Epithelial cell of proximal tubule (primary cell): ENCODE measurements around the gene GPN1. TPM values are rescaled to one million over a fixed set of nuclear protein-coding genes. Genes with fewer than 3 reads are reported as not detected.

Source experiments
- DNase-seq: peaks from one replicate; pipeline ENCODE4 v3.0.0-alpha.2; 2011; ENCODE audit warnings: low read depth
- H3K4me3 ChIP-seq: 2 replicates; pipeline ENCODE4 v1.5.1; 2011; ENCODE audit warnings: low read depth, mild to moderate bottlenecking, low read length
- total RNA-seq: library from RNA; depleted of rRNA; stranded (reverse); fragments of >200 nt; gene quantifications from 2 replicates; pipeline ENCODE4 v1.2.3, GENCODE V29; 2015
- TF ChIP-seq, protein P1 (sequence below): conservative IDR thresholded peaks from 2 replicates; pipeline ENCODE4 v1.5.1; 2012; ENCODE audit warnings: low read depth, mild to moderate bottlenecking, low read length

GPN1 gene
- 45.3 and 67.6 TPM in 2 replicates for total RNA-seq

DNA sequence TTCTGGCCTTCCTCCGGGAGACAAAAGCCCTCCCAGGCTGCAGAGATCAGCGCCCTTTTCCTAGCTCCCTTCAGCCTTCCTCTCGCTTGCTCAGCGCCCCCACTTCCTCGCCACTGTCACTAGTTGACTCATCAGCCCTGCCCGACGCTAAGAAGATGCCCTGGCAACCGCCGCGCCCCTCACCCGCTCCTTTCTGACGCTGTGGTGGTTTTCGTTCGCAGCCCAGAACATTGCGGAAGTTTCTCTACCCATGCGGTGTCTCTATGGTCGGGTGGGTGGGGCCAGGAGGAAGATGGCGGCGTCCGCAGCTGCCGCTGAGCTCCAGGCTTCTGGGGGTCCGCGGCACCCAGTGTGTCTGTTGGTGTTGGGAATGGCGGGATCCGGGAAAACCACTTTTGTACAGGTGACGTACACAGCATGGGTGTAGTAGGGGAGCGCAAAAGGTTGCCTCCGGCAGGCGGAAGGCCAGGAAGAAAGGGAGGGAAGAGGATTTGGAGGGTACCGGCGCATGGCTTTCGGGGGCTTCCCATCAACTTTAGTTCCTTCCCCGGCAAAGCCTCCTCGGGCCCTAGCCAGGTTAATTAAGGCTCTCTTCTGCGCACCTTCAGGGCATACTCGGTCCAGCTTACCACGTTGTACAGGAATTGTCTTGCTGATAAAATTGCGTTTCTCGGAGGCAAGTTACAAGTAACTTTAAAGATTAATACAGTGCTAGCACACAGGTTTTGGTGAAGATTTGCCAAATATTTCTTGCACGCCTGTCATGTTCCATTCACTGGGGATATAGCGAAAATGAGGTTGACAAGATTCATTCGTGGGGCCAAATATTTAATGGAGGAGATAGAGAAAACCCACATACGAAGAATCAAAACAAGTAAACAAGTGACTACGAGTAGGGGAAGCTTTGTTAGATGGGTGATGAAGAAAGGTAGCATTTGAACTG is at the start of gene GPN1, which contains the start of gene CCDC121:
Gene GPN1 (plus strand): TSS at position 284 of the 943 bp plus-strand sequence. CDS start 9 bp downstream, at position 293.
Gene CCDC121 (minus strand): TSS at position 246 of the 943 bp plus-strand sequence. CDS start 1,213 bp downstream, outside the sequence.
- TF ChIP-seq, protein P1, sequence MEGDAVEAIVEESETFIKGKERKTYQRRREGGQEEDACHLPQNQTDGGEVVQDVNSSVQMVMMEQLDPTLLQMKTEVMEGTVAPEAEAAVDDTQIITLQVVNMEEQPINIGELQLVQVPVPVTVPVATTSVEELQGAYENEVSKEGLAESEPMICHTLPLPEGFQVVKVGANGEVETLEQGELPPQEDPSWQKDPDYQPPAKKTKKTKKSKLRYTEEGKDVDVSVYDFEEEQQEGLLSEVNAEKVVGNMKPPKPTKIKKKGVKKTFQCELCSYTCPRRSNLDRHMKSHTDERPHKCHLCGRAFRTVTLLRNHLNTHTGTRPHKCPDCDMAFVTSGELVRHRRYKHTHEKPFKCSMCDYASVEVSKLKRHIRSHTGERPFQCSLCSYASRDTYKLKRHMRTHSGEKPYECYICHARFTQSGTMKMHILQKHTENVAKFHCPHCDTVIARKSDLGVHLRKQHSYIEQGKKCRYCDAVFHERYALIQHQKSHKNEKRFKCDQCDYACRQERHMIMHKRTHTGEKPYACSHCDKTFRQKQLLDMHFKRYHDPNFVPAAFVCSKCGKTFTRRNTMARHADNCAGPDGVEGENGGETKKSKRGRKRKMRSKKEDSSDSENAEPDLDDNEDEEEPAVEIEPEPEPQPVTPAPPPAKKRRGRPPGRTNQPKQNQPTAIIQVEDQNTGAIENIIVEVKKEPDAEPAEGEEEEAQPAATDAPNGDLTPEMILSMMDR = no peak
- peak; percentile 56 for DNase-seq
- H3K4me3 ChIP-seq = peak within 1 kb of the TSS; percentile 94

DNA sequence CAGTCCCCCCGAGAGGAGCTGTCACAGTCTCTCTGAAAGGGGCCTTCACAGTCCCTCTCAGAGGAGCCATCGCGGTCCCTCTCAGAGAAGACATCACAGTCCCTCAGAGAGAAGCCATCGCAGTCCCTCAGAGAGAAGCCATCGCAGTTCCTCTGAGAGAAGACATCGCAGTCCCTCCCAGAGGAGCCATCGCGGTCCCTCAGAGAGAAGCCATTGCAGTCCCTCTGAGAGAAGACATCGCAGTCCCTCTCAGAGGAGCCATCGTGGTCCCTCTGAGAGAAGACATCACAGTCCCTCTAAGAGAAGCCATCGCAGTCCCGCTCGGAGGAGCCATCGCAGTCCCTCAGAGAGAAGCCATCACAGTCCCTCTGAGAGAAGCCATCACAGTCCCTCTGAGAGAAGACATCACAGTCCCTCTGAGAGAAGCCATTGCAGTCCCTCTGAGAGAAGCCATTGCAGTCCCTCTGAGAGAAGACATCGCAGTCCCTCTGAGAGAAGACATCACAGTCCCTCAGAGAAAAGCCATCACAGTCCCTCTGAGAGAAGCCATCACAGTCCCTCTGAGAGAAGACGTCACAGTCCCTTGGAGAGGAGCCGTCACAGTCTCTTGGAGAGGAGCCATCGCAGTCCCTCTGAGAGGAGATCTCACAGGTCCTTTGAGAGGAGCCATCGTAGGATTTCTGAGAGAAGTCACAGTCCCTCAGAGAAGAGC is 47.3 kb upstream of the GPN1 start:
- TF ChIP-seq, protein P1 = no peak
- no peak for DNase-seq
- no peak overlapping the region for H3K4me3 ChIP-seq

DNA sequence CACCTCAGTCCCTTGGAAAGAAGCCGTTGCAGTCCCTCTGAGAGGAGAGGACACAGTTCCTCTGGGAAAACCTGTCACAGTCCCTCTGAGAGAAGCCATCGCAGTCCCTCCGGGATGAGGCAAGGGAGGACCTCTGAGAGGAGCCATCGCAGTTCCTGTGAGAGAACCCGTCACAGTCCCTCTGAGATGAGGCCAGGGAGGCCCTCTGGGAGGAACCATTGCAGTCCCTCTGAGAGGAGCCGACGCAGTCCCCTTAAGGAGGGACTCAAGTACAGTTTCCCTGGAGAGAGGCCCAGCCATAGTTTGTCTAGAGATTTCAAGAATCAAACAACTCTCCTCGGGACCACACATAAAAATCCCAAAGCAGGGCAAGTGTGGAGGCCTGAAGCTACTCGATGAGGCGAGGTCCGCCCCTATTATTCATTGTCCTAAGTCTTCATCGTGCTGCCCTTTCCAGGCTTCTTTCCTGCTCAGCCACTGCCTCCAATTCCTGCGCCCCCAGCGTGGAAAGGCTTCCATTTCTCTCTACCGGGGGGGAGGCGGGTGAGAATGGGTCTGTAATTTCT is 46.6 kb upstream of the GPN1 start:
- TF ChIP-seq, protein P1 = no peak
- H3K4me3 ChIP-seq = peak overlapping the region; percentile 80
- no peak for DNase-seq

DNA sequence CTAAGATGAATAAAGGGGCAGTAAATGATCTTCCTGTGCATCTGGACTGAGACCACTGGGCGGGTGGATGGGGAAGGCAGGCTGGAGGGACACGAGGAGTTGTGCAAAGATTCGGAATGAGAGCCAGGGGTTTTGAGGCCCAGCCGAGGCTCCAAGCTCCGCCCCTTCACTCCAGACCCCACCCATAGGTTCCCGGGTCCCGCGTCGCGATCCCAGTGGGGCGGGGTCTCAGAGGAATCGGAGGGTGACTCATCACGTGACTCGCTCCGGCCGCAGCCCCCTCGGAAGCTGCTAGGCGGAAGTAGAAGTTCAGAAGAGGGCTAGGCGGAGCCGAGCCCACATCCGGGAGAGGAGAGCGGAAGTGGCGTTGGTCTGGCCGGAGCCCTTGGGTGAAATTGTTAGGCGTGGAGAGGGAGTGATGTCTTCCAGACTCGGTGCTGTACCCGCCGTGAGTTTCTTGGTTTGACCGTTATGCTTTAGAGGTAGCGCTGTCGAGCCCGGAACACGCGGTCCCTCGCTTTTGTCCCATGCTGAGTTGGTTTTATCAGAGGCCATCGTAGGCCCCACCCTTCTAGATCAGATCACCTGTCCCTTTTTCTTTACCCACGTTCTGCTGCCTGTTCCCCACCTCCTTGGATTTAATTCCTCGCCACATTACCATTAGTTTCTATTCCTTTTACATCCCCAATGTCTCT is 46.0 kb upstream of the GPN1 start, which contains the start of gene ZNF512:
Gene ZNF512 (plus strand): TSS at position 348 of the 695 bp plus-strand sequence. CDS start 71 bp downstream, at position 419.
- TF ChIP-seq, protein P1 = no peak
- peak within 1 kb of the TSS; percentile 80 for H3K4me3 ChIP-seq
- DNase-seq = peak; percentile 27

DNA sequence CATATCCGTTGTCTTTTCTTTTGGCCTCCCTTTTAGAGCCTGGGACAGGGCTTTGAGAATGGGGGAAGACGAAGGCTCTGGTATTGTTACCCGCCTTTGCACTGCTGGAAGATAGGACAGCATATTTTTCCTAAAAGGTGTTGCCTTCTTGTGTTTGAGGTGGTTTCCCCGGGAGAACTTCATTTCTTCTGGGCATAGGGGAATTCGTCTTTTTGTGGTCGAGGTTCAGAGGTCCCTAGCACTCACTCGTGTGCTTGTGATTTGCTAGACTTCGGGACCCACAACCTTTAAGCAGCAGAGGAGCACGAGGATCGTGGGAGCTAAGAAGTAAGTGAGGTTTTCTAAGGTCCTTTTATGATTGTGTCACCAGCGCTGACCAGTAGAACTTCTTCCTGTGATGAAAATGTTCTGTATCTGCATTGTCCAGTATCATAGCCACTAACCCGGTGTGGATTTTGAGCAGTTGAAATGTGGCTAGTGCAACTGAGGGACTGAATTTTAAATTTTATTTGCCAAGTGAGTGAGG is 45.4 kb upstream of the GPN1 start:
- peak; percentile 2 for DNase-seq
- TF ChIP-seq, protein P1 = no peak
- peak overlapping the region; percentile 80 for H3K4me3 ChIP-seq

DNA sequence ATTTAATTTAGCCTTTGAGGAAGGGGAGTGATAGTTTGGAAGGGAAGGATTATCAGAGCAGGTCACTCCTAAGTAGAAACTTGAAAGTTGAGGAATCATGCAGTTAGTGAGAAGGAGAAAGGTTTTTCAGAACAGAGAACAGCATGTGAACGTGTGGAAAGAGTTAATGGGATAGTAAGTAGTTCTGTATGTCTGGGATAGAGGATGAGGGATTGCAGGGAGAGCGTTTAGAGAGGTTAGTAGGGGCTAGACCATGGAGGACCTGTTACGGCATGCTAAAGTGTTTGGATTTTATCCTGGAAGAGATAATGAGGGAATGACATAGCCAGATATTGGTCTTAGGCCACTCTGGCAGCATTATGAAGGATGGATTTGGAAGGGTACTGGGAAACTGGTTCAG is 44.3 kb upstream of the GPN1 start:
- TF ChIP-seq, protein P1 = no peak
- no peak overlapping the region for H3K4me3 ChIP-seq

More for the DNA sequence above, 44.3 kb upstream of the GPN1 start:
- no peak for DNase-seq
